Osteocyte (in vitro differentiated cells): ENCODE data around the gene TRIM36. TPM values are rescaled to one million over a fixed set of nuclear protein-coding genes. Genes with fewer than 3 reads are reported as not detected.

Experiments used
- DNase-seq: peaks from one replicate; pipeline ENCODE4 v3.0.0; 2021; ENCODE audit warnings: mixed read lengths; ENCODE audit not compliant: unreplicated experiment; ENCODE audit errors: extremely low spot score
- H3K27ac Mint-ChIP-seq: one replicate; pipeline ENCODE4 v1.8.0; 2021; ENCODE audit warnings: mild to moderate bottlenecking, mixed read lengths; ENCODE audit not compliant: unreplicated experiment
- H3K27me3 Mint-ChIP-seq: one replicate; pipeline ENCODE4 v1.8.0; 2021; ENCODE audit warnings: mixed read lengths; ENCODE audit not compliant: unreplicated experiment
- H3K36me3 Mint-ChIP-seq: one replicate; pipeline ENCODE4 v1.8.0; 2021; ENCODE audit warnings: mixed read lengths; ENCODE audit not compliant: unreplicated experiment
- H3K4me1 Mint-ChIP-seq: one replicate; pipeline ENCODE4 v1.8.0; 2021; ENCODE audit warnings: mixed read lengths; ENCODE audit not compliant: unreplicated experiment
- H3K4me3 Mint-ChIP-seq: one replicate; pipeline ENCODE4 v1.8.0; 2021; ENCODE audit warnings: mild to moderate bottlenecking, moderate library complexity, mixed read lengths; ENCODE audit not compliant: unreplicated experiment
- H3K9me3 Mint-ChIP-seq: one replicate; pipeline ENCODE4 v1.8.0; 2021; ENCODE audit warnings: mixed read lengths; ENCODE audit not compliant: unreplicated experiment
- total RNA-seq: library from RNA; stranded (reverse); gene quantifications from 2 replicates; pipeline ENCODE4 v1.2.1, GENCODE V29; 2021
- TF ChIP-seq, protein P1 (sequence below): fragments of 200-600 bp; sonication (generic); IDR thresholded peaks from 2 replicates; pipeline ENCODE4 v1.5.0; 2021; ENCODE audit warnings: antibody characterized with exemption, mild to moderate bottlenecking, moderate library complexity

TRIM36 gene
- total RNA-seq, 1 donor from 2014 or later: 13.3 TPM

DNA sequence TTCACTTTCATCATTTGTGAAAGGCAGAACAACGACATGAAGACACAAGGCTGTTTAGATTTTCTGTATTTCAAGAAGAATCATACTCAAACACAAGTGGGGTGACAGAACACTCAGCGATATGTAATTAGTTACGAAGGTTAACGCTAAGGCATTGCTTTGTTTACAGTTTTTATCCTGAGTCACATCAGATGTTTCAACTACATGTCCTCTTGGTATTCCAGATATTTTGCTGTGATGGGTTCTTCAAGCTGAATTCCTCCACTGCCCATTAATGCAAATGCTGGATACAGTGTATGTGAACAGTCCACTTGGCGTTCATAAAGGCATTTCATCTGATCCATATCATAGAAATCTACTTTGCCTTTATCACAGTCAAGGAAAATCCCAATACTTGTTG is 43.4 kb downstream of the TRIM36 start:
- TF ChIP-seq, protein P1, sequence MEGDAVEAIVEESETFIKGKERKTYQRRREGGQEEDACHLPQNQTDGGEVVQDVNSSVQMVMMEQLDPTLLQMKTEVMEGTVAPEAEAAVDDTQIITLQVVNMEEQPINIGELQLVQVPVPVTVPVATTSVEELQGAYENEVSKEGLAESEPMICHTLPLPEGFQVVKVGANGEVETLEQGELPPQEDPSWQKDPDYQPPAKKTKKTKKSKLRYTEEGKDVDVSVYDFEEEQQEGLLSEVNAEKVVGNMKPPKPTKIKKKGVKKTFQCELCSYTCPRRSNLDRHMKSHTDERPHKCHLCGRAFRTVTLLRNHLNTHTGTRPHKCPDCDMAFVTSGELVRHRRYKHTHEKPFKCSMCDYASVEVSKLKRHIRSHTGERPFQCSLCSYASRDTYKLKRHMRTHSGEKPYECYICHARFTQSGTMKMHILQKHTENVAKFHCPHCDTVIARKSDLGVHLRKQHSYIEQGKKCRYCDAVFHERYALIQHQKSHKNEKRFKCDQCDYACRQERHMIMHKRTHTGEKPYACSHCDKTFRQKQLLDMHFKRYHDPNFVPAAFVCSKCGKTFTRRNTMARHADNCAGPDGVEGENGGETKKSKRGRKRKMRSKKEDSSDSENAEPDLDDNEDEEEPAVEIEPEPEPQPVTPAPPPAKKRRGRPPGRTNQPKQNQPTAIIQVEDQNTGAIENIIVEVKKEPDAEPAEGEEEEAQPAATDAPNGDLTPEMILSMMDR: no peak
- no peak overlapping the region for H3K27ac Mint-ChIP-seq
- DNase-seq: no peak
- no peaks in the 10 kb centered on the region for H3K36me3 Mint-ChIP-seq
- no peaks in the 10 kb centered on the region for H3K27me3 Mint-ChIP-seq
- no peak overlapping the region for H3K4me3 Mint-ChIP-seq
- no peaks in the 10 kb centered on the region for H3K9me3 Mint-ChIP-seq
- no peaks in the 10 kb centered on the region for H3K4me1 Mint-ChIP-seq

DNA sequence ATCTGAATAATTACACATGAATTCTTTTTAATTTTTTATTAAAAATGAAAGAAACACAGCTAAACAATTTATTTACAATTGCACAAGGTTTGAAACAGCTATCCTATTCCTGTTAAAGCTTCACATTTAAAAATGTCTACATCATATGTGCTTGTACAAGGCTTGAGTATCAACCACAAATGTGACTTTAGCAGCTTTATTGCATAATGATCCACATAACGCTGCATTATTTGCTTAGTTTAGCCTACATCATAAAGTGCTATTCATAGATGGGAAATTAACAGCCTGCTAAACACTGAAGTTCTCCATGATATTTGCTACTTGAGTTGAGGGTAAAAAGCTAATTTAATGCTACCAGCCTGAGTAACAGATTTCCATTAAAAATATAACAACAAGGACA is 45.0 kb downstream of the TRIM36 start:
- Mint-ChIP-seq H3K9me3 (peaks cover 5% of the 10 kb centered on the region), H3K4me3 (no peak overlapping the region), H3K27me3 (no peaks in the 10 kb centered on the region), H3K4me1 (no peaks in the 10 kb centered on the region), H3K27ac (no peak overlapping the region), H3K36me3 (no peaks in the 10 kb centered on the region)
- no peak for DNase-seq
- TF ChIP-seq, protein P1: no peak

DNA sequence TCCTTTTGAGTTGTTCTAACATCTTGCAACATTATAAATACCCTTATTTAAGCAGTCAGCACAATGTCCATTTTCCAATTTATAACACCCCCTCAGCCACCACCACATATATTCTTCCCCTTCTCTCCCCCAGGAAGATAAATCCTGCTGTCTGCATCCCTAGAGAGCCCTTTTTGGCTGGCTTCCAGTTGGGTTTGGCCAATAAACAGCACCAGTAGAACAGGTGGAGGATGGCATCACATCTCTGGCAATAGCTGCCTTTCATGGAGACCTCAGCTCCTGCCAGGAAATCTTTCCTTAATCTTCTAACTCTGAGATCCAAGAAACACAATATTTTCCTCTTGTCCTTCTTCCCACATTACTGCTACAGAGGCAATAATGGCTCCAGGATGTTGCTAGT is 53.7 kb downstream of the TRIM36 start:
- no peaks in the 10 kb centered on the region for H3K36me3 Mint-ChIP-seq
- peaks cover 5% of the 10 kb centered on the region for H3K9me3 Mint-ChIP-seq
- TF ChIP-seq, protein P1: no peak
- no peak for DNase-seq
- H3K27me3 Mint-ChIP-seq: peaks cover 9% of the 10 kb centered on the region
- H3K4me1 Mint-ChIP-seq: peaks cover 5% of the 10 kb centered on the region
- H3K4me3 Mint-ChIP-seq: no peak overlapping the region
- no peak overlapping the region for H3K27ac Mint-ChIP-seq

DNA sequence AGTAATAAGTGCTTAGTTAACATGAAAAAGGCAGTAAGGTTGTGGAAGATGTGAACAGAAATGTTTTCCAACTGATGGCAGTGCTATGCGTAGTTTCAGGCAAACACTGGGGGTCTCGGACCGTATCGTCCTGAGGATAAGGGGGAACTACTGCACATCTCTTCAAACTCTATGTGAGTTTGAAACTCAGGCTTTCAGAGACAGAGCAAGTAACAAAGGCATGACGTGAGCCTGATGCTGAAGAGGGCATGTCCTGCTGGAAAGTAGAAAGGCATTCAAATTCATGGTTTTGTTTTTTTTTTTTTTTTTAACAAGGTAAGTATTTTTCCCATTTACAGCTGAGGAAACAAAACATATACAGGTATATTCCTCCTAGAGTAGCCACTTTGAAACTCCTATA is 59.9 kb downstream of the TRIM36 start:
- Mint-ChIP-seq H3K36me3 (no peaks in the 10 kb centered on the region), H3K27ac (no peak overlapping the region), H3K9me3 (no peaks in the 10 kb centered on the region), H3K27me3 (peaks cover 33% of the 10 kb centered on the region), H3K4me1 (peaks cover 5% of the 10 kb centered on the region), H3K4me3 (no peak overlapping the region)
- TF ChIP-seq, protein P1: no peak
- no peak for DNase-seq

DNA sequence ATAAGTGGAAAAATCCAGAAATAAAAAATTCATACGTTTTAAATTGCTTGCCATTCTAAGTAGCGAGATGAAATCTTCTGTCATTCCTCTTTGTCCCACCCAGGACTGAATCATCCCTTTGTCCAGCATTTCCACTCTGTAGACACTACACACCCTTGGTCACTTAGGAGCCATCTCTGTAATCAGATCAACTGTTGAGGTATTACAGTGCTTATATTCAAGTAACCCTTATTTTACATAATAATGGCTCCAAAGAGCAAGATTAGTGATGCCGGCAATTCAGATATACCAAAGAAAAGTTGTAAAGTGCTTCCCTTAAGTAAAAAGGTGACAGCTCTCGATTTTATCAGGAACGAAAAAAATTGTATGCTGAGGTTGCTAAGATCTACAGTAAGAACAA is 60.4 kb downstream of the TRIM36 start:
- DNase-seq: no peak
- no peaks in the 10 kb centered on the region for H3K36me3 Mint-ChIP-seq
- TF ChIP-seq, protein P1: no peak
- no peaks in the 10 kb centered on the region for H3K9me3 Mint-ChIP-seq
- peaks cover 5% of the 10 kb centered on the region for H3K4me1 Mint-ChIP-seq
- no peak overlapping the region for H3K4me3 Mint-ChIP-seq
- peaks cover 36% of the 10 kb centered on the region for H3K27me3 Mint-ChIP-seq
- H3K27ac Mint-ChIP-seq: no peak overlapping the region
